HCT116 (cell line): ENCODE measurements around the gene HOXB3. TPM values are rescaled to one million over a fixed set of nuclear protein-coding genes. Genes with fewer than 3 reads are reported as not detected.

Experiments
- ATAC-seq: fragments of 200-7000 bp; cut with Tn5 transposase; 2 replicates; pipeline ENCODE4 v1.9.1; 2020; ENCODE audit warnings: mild to moderate bottlenecking, moderate library complexity
- BruUV-seq: library from RNA; stranded (reverse); fragments of 400-500 nt; replicated peaks from 2 replicates; lab custom pipeline; 2021; lab: Mats Ljungman, UMichigan
- CTCF ChIA-PET: fragments of 300-600 bp; sonication (Branson Sonifier 250); formaldehyde crosslinking; loops from one replicate; lab custom pipeline; 2021; ENCODE audit warnings: antibody characterized with exemption; lab: Charles Lee
- POLR2A ChIA-PET: fragments of 300-600, 350-600 bp; sonication (Branson Sonifier 250); formaldehyde crosslinking; loops from one replicate; lab custom pipeline; 2021; ENCODE audit warnings: antibody characterized with exemption; lab: Charles Lee
- RAD21 ChIA-PET, 2 experiments: fragments of 300-600 bp; sonication (Branson Sonifier 250); formaldehyde crosslinking; loops; one replicate each; lab custom pipeline; 2023; ENCODE audit warnings: low total read pairs in 2 of 2; ENCODE audit not compliant: uncharacterized antibody in 2 of 2, unreplicated experiment in 2 of 2, low non-redundant PET in 1 of 2; lab: Charles Lee
- DNase-seq: peaks from one replicate; pipeline ENCODE4 v3.0.0-alpha.2; 2010; ENCODE audit warnings: low read depth, low spot score
- H2AFZ ChIP-seq: fragments of 200-600 bp; shearing (Covaris generic), sonication (generic); 2 replicates; pipeline ENCODE4 v1.6.1; 2017; ENCODE audit warnings: low read depth, mixed run types, mixed read lengths, antibody characterized with exemption, low read length; ENCODE audit not compliant: poor library complexity, severe bottlenecking
- H3K27ac ChIP-seq: 2 replicates; pipeline ENCODE4 v1.5.1; 2012; ENCODE audit warnings: low read depth, low read length
- H3K27me3 ChIP-seq: fragments of 200-600 bp; sonication (generic); 2 replicates; pipeline ENCODE4 v1.6.1; 2016; ENCODE audit warnings: mixed run types, low read length, mixed read lengths; ENCODE audit not compliant: insufficient read depth
- H3K36me3 ChIP-seq, 2 experiments: fragments of 200-500 bp in 1 of 2; fragments of 200-600 bp in 1 of 2; sonication (Bioruptor generic) in 1 of 2; sonication (generic) in 1 of 2; 2 replicates each; pipeline versions ENCODE4 v1.5.1 to v1.6.1; 2014 to 2016; ENCODE audit warnings: low read length in 2 of 2, inconsistent platforms in 1 of 2, mixed read lengths in 1 of 2, mixed run types in 1 of 2; ENCODE audit not compliant: insufficient read depth in 2 of 2, control insufficient read depth in 1 of 2
- H3K4me1 ChIP-seq, 2 experiments: fragments of 200-600 bp in 1 of 2; sonication (generic) in 1 of 2; 2 replicates each; pipeline versions ENCODE4 v1.5.1 to v1.6.1; 2012 to 2017; ENCODE audit warnings: low read length in 2 of 2, inconsistent platforms in 1 of 2, mild to moderate bottlenecking in 1 of 2, mixed read lengths in 1 of 2, mixed run types in 1 of 2, moderate library complexity in 1 of 2; ENCODE audit not compliant: insufficient read depth in 2 of 2, control insufficient read depth in 1 of 2
- H3K4me2 ChIP-seq: fragments of 200-600 bp; sonication (generic); 2 replicates; pipeline ENCODE4 v1.6.1; 2017; ENCODE audit warnings: mixed run types, low read length, mixed read lengths
- H3K4me3 ChIP-seq, 2 experiments: fragments of 200-600 bp in 1 of 2; sonication (generic) in 1 of 2; replicated peaks in 1 of 2; 2 replicates each; pipeline ENCODE4 v1.5.1; 2011 to 2016; ENCODE audit warnings: low read length in 2 of 2, control low read depth in 1 of 2, low read depth in 1 of 2, mild to moderate bottlenecking in 1 of 2, mixed read lengths in 1 of 2, mixed run types in 1 of 2
- H3K79me2 ChIP-seq: fragments of 200-600 bp; sonication (generic); 2 replicates; pipeline ENCODE4 v1.6.1; 2017; ENCODE audit warnings: mild to moderate bottlenecking, mixed run types, low read length, moderate library complexity, mixed read lengths; ENCODE audit not compliant: insufficient read depth
- H3K9ac ChIP-seq: fragments of 200-600 bp; sonication (generic); 2 replicates; pipeline ENCODE4 v1.6.1; 2016; ENCODE audit warnings: low read length, mixed read lengths
- H3K9me2 ChIP-seq: fragments of 200-600 bp; sonication (generic), shearing (Covaris generic); 2 replicates; pipeline ENCODE4 v1.6.1; 2017; ENCODE audit warnings: mixed run types, mild to moderate bottlenecking, moderate library complexity; ENCODE audit not compliant: insufficient read depth
- H3K9me3 ChIP-seq, 2 experiments: fragments of 200-500 bp in 1 of 2; fragments of 200-600 bp in 1 of 2; sonication (Bioruptor generic) in 1 of 2; sonication (generic) in 1 of 2; 2 replicates each; pipeline ENCODE4 v1.6.1; 2014 to 2017; ENCODE audit warnings: low read length in 2 of 2, mixed read lengths in 2 of 2, inconsistent platforms in 1 of 2, low read depth in 1 of 2, mild to moderate bottlenecking in 1 of 2, mixed run types in 1 of 2, moderate library complexity in 1 of 2; ENCODE audit not compliant: control insufficient read depth in 1 of 2, insufficient read depth in 1 of 2
- H4K20me1 ChIP-seq: fragments of 200-600 bp; sonication (generic), shearing (Covaris generic); 2 replicates; pipeline ENCODE4 v1.6.1; 2017; ENCODE audit warnings: mixed run types, mild to moderate bottlenecking, moderate library complexity; ENCODE audit not compliant: insufficient read depth
- ZNF274 ChIP-seq: fragments of 200-500 bp; sonication (Bioruptor generic); IDR thresholded peaks from 2 replicates; pipeline ENCODE4 v1.6.1; 2014; ENCODE audit warnings: mild to moderate bottlenecking, low read depth, low read length, inconsistent platforms
- intact Hi-C: fragments of 100-400 bp; cut with micrococcal nuclease; formaldehyde crosslinking; loops from 2 replicates; pipeline ENCODE4 v1.10.0; 2022
- total RNA-seq: library from RNA; stranded (reverse); gene quantifications from one replicate; pipeline ENCODE4 v1.2.1, GENCODE V29; 2021; ENCODE audit not compliant: unreplicated experiment
- TF ChIP-seq, protein P1 (sequence below), 3 experiments: fragments of 200-600 bp in 1 of 3; sonication (generic) in 1 of 3; IDR thresholded peaks in 2 of 3; conservative IDR thresholded peaks in 1 of 3; 2 replicates each; pipeline ENCODE4 v1.5.1; 2012 to 2017; ENCODE audit warnings: low read depth in 2 of 3, low read length in 2 of 3, antibody characterized with exemption in 1 of 3, borderline replicate concordance in 1 of 3, control low read depth in 1 of 3, mild to moderate bottlenecking in 1 of 3, mixed read lengths in 1 of 3, mixed run types in 1 of 3, moderate library complexity in 1 of 3; ENCODE audit not compliant: insufficient read depth in 1 of 3

HOXB3 gene
- total RNA-seq, 1 experiment from 2014 or later: 19.8 TPM

DNA sequence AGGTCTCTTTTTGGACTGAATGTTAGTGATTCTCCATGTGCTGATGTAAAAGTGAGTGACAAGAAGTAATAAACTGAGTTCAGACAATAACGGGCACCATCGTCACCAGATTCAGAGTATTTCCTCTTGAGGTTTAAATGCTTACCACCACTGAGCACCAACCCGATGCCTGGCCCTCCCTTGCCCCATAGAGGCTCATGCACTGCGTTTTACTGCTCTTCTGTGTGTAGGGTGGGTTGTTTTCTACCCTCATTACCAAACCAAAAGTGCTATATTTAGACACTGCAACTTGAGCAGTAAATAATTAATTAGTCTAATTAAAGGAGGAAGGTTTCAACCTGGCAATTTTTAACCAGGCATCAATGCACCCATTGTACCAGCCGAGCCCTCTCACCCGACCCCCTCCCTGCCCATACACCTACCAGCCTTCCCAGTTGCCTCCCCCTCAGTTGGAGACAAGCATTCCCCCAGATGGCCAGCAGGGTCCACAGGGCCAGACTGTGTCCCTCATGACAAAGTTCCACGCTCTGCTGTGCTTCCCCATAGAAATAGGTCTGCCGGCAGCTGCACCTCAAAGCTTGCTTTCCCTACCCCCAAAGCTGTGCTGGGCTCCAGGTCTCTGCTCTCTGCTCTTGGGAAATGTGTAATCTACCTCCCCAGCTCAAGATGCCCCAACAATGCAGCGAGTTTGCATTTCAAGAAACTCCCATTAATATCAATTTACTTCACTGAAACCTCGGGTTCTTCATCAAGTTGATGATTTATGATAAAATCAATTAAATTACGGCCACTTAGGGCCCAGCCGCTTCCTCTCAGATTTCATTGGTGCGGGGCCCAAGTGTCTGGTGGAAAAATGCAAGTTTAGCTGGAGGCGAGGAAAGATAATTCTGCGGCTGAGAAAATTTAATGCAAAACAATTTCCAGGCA is 27.9 kb downstream of the HOXB3 start:
- DNase-seq (no peak), ATAC-seq (peak; percentile 86)
- BruUV-seq: no TSS peak
- Histone ChIP-seq H3K9ac (no peak overlapping the region), H3K4me3 (no peak overlapping the region), H3K27ac (no peak overlapping the region), H3K27me3 (no peaks in the 10 kb centered on the region), H2AFZ (no peak overlapping the region), H3K9me3 (no peaks in the 10 kb centered on the region), H3K4me2 (no peak overlapping the region), H4K20me1 (no peaks in the 10 kb centered on the region), H3K9me2 (no peaks in the 10 kb centered on the region), H3K36me3 (no peaks in the 10 kb centered on the region), H3K79me2 (peaks cover 13% of the 10 kb centered on the region; the same call in 1 of the 2 replicates), H3K4me1 (no peaks in the 10 kb centered on the region)
- intact Hi-C loops: no loop called here
- CTCF ChIA-PET: no interaction called here
- RAD21 ChIA-PET: no interaction called here
- POLR2A ChIA-PET: no interaction called here
- no peak for TF ChIP-seq ZNF274
- TF ChIP-seq, protein P1, sequence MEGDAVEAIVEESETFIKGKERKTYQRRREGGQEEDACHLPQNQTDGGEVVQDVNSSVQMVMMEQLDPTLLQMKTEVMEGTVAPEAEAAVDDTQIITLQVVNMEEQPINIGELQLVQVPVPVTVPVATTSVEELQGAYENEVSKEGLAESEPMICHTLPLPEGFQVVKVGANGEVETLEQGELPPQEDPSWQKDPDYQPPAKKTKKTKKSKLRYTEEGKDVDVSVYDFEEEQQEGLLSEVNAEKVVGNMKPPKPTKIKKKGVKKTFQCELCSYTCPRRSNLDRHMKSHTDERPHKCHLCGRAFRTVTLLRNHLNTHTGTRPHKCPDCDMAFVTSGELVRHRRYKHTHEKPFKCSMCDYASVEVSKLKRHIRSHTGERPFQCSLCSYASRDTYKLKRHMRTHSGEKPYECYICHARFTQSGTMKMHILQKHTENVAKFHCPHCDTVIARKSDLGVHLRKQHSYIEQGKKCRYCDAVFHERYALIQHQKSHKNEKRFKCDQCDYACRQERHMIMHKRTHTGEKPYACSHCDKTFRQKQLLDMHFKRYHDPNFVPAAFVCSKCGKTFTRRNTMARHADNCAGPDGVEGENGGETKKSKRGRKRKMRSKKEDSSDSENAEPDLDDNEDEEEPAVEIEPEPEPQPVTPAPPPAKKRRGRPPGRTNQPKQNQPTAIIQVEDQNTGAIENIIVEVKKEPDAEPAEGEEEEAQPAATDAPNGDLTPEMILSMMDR (IDR thresholded peaks at IDR 0.05 in 2 of 3, conservative IDR thresholded peaks at IDR 0.05 in 1 of 3; ENCODE audit: borderline replicate concordance in 1 of 3, insufficient read depth in 1 of 3, low read depth in 2 of 3, low read length in 2 of 3): peak in 2 of 3 experiments; percentile 51 to 54; a peak in 4 of 6 replicates
